ENCODE results near the gene ASNSD1.
"Not testable (repeated sequence)": the region's sequence is repeated elsewhere in the genome, so short reads cannot be mapped to it uniquely, and the experiment has no call there.

Gene ASNSD1

GRCh38 chr2:189648846-189649509 is 12.3 kb upstream of the ASNSD1 start:
- no peak for DNase-seq

GRCh38 chr2:189651284-189651683 is 10.0 kb upstream of the ASNSD1 start:
- DNase-seq = no peak

GRCh38 chr2:189653464-189653863 is 7.8 kb upstream of the ASNSD1 start:
- not testable (repeated sequence) for DNase-seq

GRCh38 chr2:189654641-189655040 is 6.6 kb upstream of the ASNSD1 start:
- DNase-seq = no peak

GRCh38 chr2:189657867-189658266 is 3.4 kb upstream of the ASNSD1 start:
- DNase-seq = no peak

GRCh38 chr2:189658306-189659212 is 2.7 kb upstream of the ASNSD1 start:
- no peak for DNase-seq

GRCh38 chr2:189659734-189660133 is 1.5 kb upstream of the ASNSD1 start:
- no peak for DNase-seq

GRCh38 chr2:189660803-189661147 is 484 bp upstream of the ASNSD1 start:
- DNase-seq = no peak

- DNase-seq = no peak
These were observed 680 bp downstream of the ASNSD1 start for GRCh38 chr2:189661957-189662321.

- DNase-seq = no peak
These were observed 1.5 kb downstream of the ASNSD1 start for GRCh38 chr2:189662669-189663226.

GRCh38 chr2:189663319-189663718 is 2.1 kb downstream of the ASNSD1 start:
- DNase-seq = not testable (repeated sequence)

GRCh38 chr2:189669913-189670312 is 8.7 kb downstream of the ASNSD1 start:
- no peak for DNase-seq

- DNase-seq = no peak
These were observed 12.6 kb downstream of the ASNSD1 start for GRCh38 chr2:189673661-189674373.

- DNase-seq = peak; percentile 70
These were observed 13.3 kb downstream of the ASNSD1 start, which contains the start of gene ANKAR for GRCh38 chr2:189674374-189675112. Gene ANKAR, plus strand, starts transcription at chr2:189674670. Its CDS starts 1,821 bp downstream, at chr2:189676491.

- DNase-seq = no peak
These were observed 15.2 kb downstream of the ASNSD1 start for GRCh38 chr2:189676471-189676870.

- DNase-seq = no peak
These were observed 18.0 kb downstream of the ASNSD1 start for GRCh38 chr2:189679226-189679625.

GRCh38 chr2:189681203-189681602 is 19.9 kb downstream of the ASNSD1 start:
- no peak for DNase-seq

GRCh38 chr2:189681903-189682302 is 20.6 kb downstream of the ASNSD1 start:
- no peak for DNase-seq

- DNase-seq = no peak
These were observed 22.1 kb downstream of the ASNSD1 start for GRCh38 chr2:189683348-189683747.

GRCh38 chr2:189684811-189685210 is 23.6 kb downstream of the ASNSD1 start:
- DNase-seq = no peak

- DNase-seq = no peak
These were observed 24.4 kb downstream of the ASNSD1 start for GRCh38 chr2:189685540-189686229.

GRCh38 chr2:189687796-189688195 is 26.5 kb downstream of the ASNSD1 start:
- DNase-seq = not testable (repeated sequence)

All from activated CD4-positive, alpha-beta T cell treated with anti-CD3 and anti-CD28 coated beads, Interleukin-2, amount 50 U/mL, for 4 hours (primary cell).